ENCODE data around the gene LNPEP. TPM values are rescaled to one million over a fixed set of nuclear protein-coding genes. Genes with fewer than 3 reads are reported as not detected.
A peak's percentile ranks its signal among the peaks of the same experiment; 100 is the strongest.

LNPEP gene
- total RNA-seq, 1 donor from 2014 or later = 30.3 TPM

GRCh38 chr5:96934708-96935558 lies 947 bp upstream of the LNPEP start:
- H3K36me3 ChIP-seq (ENCODE audit: control insufficient read depth, insufficient read depth, low read length) = no peaks in the 10 kb centered on the region
- peak overlapping the region; percentile 84 for H3K4me3 ChIP-seq (ENCODE audit: low read depth, low read length)
- H3K27me3 ChIP-seq (ENCODE audit: control insufficient read depth, insufficient read depth, low read length) = no peaks in the 10 kb centered on the region
- TF ChIP-seq CTCF (IDR thresholded peaks at IDR 0.05; ENCODE audit: insufficient read depth, low read length, severe bottlenecking) = no peak
- no peak for FAIRE-seq
- peak; percentile 84 for DNase-seq (ENCODE audit: low read depth)

GRCh38 chr5:96936431-96937320 lies 796 bp downstream of the LNPEP start:
- FAIRE-seq (no peak), DNase-seq (ENCODE audit: low read depth) (peak; percentile 29)
- H3K4me3 ChIP-seq (ENCODE audit: low read depth, low read length) = peak overlapping the region; percentile 84
- no peaks in the 10 kb centered on the region for H3K36me3 ChIP-seq (ENCODE audit: control insufficient read depth, insufficient read depth, low read length)
- no peaks in the 10 kb centered on the region for H3K27me3 ChIP-seq (ENCODE audit: control insufficient read depth, insufficient read depth, low read length)
- no peak for TF ChIP-seq CTCF (IDR thresholded peaks at IDR 0.05; ENCODE audit: insufficient read depth, low read length, severe bottlenecking)

- H3K27me3 ChIP-seq (ENCODE audit: control insufficient read depth, insufficient read depth, low read length) = no peaks in the 10 kb centered on the region
- no peaks in the 10 kb centered on the region for H3K36me3 ChIP-seq (ENCODE audit: control insufficient read depth, insufficient read depth, low read length)
- TF ChIP-seq CTCF (IDR thresholded peaks at IDR 0.05; ENCODE audit: insufficient read depth, low read length, severe bottlenecking) = no peak
- H3K4me3 ChIP-seq (ENCODE audit: low read depth, low read length) = no peak overlapping the region
- no peak for FAIRE-seq
- no peak for DNase-seq (ENCODE audit: low read depth)
Measured at GRCh38 chr5:96940586-96940985, 4.7 kb downstream of the LNPEP start.

GRCh38 chr5:96941140-96941539 lies 5.3 kb downstream of the LNPEP start:
- TF ChIP-seq CTCF (IDR thresholded peaks at IDR 0.05; ENCODE audit: insufficient read depth, low read length, severe bottlenecking) = no peak
- H3K36me3 ChIP-seq (ENCODE audit: control insufficient read depth, insufficient read depth, low read length) = no peaks in the 10 kb centered on the region
- FAIRE-seq = no peak
- no peak overlapping the region for H3K4me3 ChIP-seq (ENCODE audit: low read depth, low read length)
- no peak for DNase-seq (ENCODE audit: low read depth)
- no peaks in the 10 kb centered on the region for H3K27me3 ChIP-seq (ENCODE audit: control insufficient read depth, insufficient read depth, low read length)

- H3K4me3 ChIP-seq (ENCODE audit: low read depth, low read length) = no peak overlapping the region
- FAIRE-seq = no peak
- DNase-seq (ENCODE audit: low read depth) = no peak
- no peaks in the 10 kb centered on the region for H3K27me3 ChIP-seq (ENCODE audit: control insufficient read depth, insufficient read depth, low read length)
- H3K36me3 ChIP-seq (ENCODE audit: control insufficient read depth, insufficient read depth, low read length) = no peaks in the 10 kb centered on the region
- no peak for TF ChIP-seq CTCF (IDR thresholded peaks at IDR 0.05; ENCODE audit: insufficient read depth, low read length, severe bottlenecking)
Measured at GRCh38 chr5:96942078-96942477, 6.2 kb downstream of the LNPEP start.

All from bronchial epithelial cell (primary cell).